Mesothelial cell of epicardium (in vitro differentiated cells): ENCODE measurements around the gene ANKS3. TPM values are rescaled to one million over a fixed set of nuclear protein-coding genes. Genes with fewer than 3 reads are reported as not detected.

ENCODE experiments used
- DNase-seq, 2 experiments: peaks; one replicate each; pipeline ENCODE4 v3.0.0; 2021; ENCODE audit warnings: low spot score in 2 of 2; ENCODE audit not compliant: unreplicated experiment in 2 of 2
- H3K27ac Mint-ChIP-seq: 2 replicates; pipeline ENCODE4 v1.8.0; 2021; ENCODE audit warnings: mixed read lengths
- H3K27me3 Mint-ChIP-seq: 2 replicates; pipeline ENCODE4 v1.8.0; 2021; ENCODE audit warnings: low read depth, mixed read lengths
- H3K36me3 Mint-ChIP-seq: 2 replicates; pipeline ENCODE4 v1.8.0; 2021; ENCODE audit warnings: mixed read lengths
- H3K4me1 Mint-ChIP-seq: 2 replicates; pipeline ENCODE4 v1.8.0; 2021; ENCODE audit warnings: mixed read lengths
- H3K4me3 Mint-ChIP-seq: 2 replicates; pipeline ENCODE4 v1.8.0; 2021; ENCODE audit warnings: mild to moderate bottlenecking, moderate library complexity, mixed read lengths
- H3K9me3 Mint-ChIP-seq: 2 replicates; pipeline ENCODE4 v1.8.0; 2021; ENCODE audit warnings: mixed read lengths
- CTCF ChIP-seq: fragments of 200-600 bp; sonication (generic); IDR thresholded peaks from one replicate; pipeline ENCODE4 v1.5.0; 2021; ENCODE audit warnings: antibody characterized with exemption; ENCODE audit not compliant: unreplicated experiment
- total RNA-seq: library from RNA; stranded (reverse); gene quantifications from 3 replicates; pipeline ENCODE4 v1.2.1, GENCODE V29; 2021

ANKS3 gene
- total RNA-seq, 1 donor from 2014 or later: 45.8 TPM

GRCh38 chr16:4700997-4701743, 32.9 kb downstream of the ANKS3 start:
- Mint-ChIP-seq H3K4me3 (no peak overlapping the region), H3K27me3 (no peaks in the 10 kb centered on the region), H3K36me3 (peaks cover 16% of the 10 kb centered on the region), H3K9me3 (no peaks in the 10 kb centered on the region), H3K4me1 (no peaks in the 10 kb centered on the region), H3K27ac (no peak overlapping the region)
- no peak for DNase-seq
- TF ChIP-seq CTCF: no peak

DNA sequence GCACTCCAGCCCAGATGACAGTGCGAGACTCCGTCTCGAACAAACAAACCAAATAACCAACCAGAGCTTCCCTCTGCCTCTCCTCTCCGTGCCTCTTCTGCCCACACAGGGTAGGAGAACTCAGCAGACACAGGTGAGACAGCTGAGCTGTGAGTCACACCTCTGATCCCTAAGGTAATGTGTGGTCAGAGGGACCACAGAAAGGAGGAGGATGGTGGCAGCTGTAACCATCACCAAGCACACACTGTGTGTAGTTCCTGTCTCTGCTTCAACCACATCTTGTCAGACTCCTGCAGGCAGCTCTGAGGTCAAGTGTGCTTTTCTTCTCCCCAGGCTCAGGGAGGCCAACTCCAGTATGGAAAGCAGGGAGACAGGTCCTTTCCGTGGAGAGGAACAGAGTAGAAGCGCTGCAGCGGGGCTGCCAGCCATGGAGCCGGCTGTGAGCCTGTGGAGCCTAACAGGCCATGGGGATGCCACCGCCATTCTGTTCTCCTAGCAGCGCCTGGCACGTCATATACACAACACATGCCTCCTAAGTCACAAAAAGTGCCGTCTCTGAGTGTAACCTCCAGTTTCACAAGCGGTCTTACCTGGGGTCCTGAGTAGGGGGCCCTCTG, 33.6 kb downstream of the ANKS3 start:
- H3K4me3 Mint-ChIP-seq: no peak overlapping the region
- H3K36me3 Mint-ChIP-seq: peaks cover 16% of the 10 kb centered on the region
- no peak for TF ChIP-seq CTCF
- no peak for DNase-seq
- H3K9me3 Mint-ChIP-seq: no peaks in the 10 kb centered on the region
- no peak overlapping the region for H3K27ac Mint-ChIP-seq
- no peaks in the 10 kb centered on the region for H3K4me1 Mint-ChIP-seq
- no peaks in the 10 kb centered on the region for H3K27me3 Mint-ChIP-seq

GRCh38 chr16:4699046-4699556, 35.0 kb downstream of the ANKS3 start:
- no peak for TF ChIP-seq CTCF
- no peak overlapping the region for H3K27ac Mint-ChIP-seq
- H3K9me3 Mint-ChIP-seq: no peaks in the 10 kb centered on the region
- H3K36me3 Mint-ChIP-seq: peaks cover 9% of the 10 kb centered on the region
- H3K4me3 Mint-ChIP-seq: no peak overlapping the region
- DNase-seq: no peak
- H3K4me1 Mint-ChIP-seq: peaks cover 3% of the 10 kb centered on the region
- H3K27me3 Mint-ChIP-seq: no peaks in the 10 kb centered on the region

GRCh38 chr16:4698321-4699045, 35.6 kb downstream of the ANKS3 start:
- Mint-ChIP-seq H3K27ac (no peak overlapping the region), H3K4me1 (peaks cover 3% of the 10 kb centered on the region), H3K27me3 (no peaks in the 10 kb centered on the region), H3K36me3 (peaks cover 9% of the 10 kb centered on the region), H3K9me3 (no peaks in the 10 kb centered on the region), H3K4me3 (no peak overlapping the region)
- TF ChIP-seq CTCF: no peak
- no peak for DNase-seq

- no peaks in the 10 kb centered on the region for H3K27me3 Mint-ChIP-seq
- H3K27ac Mint-ChIP-seq: no peak overlapping the region
- no peak for TF ChIP-seq CTCF
- peaks cover 3% of the 10 kb centered on the region for H3K4me1 Mint-ChIP-seq
- no peaks in the 10 kb centered on the region for H3K9me3 Mint-ChIP-seq
- peaks cover 9% of the 10 kb centered on the region for H3K36me3 Mint-ChIP-seq
- H3K4me3 Mint-ChIP-seq: no peak overlapping the region
- no peak for DNase-seq
These were observed 36.2 kb downstream of the ANKS3 start for GRCh38 chr16:4697848-4698291.
